H1 (cell line): Measurements from ENCODE around the gene NOL4L. TPM values are rescaled to one million over a fixed set of nuclear protein-coding genes. Genes with fewer than 3 reads are reported as not detected.

ENCODE experiments used
- CTCF ChIA-PET: fragments of 300-600 bp; sonication (Branson Sonifier 250); formaldehyde crosslinking; loops from one replicate; lab custom pipeline; 2021; ENCODE audit not compliant: partially characterized antibody; lab: Charles Lee
- POLR2A ChIA-PET: fragments of 300-600 bp; sonication (Branson Sonifier 250); formaldehyde crosslinking; loops from one replicate; lab custom pipeline; 2021; ENCODE audit warnings: inconsistent platforms; ENCODE audit not compliant: partially characterized antibody; lab: Charles Lee
- DNase-seq, 2 experiments: peaks; one replicate each; pipeline versions ENCODE4 v3.0.0 to v3.0.0-alpha.2; 2010 to 2022; ENCODE audit warnings: low spot score in 2 of 2, low read depth in 1 of 2, mixed read lengths in 1 of 2
- FAIRE-seq: peaks from 2 replicates; lab custom pipeline; 2011; peaks lifted over from hg19 to GRCh38; lab: Jason Lieb, UNC
- H2AFZ ChIP-seq: 2 replicates; pipeline ENCODE4 v1.8.1; 2012; ENCODE audit warnings: low read length, inconsistent platforms
- H2AK5ac ChIP-seq: 2 replicates; pipeline ENCODE4 v1.6.1; 2013; ENCODE audit warnings: low read depth, low read length
- H2BK120ac ChIP-seq: replicated peaks from 2 replicates; pipeline ENCODE3; 2013; ENCODE audit warnings: low read depth, low read length, inconsistent platforms
- H2BK12ac ChIP-seq: 2 replicates; pipeline ENCODE4 v1.6.1; 2013; ENCODE audit warnings: low read depth, low read length
- H2BK15ac ChIP-seq: 2 replicates; pipeline ENCODE4 v1.6.1; 2013; ENCODE audit warnings: low read length
- H2BK20ac ChIP-seq: 2 replicates; pipeline ENCODE4 v1.6.1; 2013; ENCODE audit warnings: low read length
- H2BK5ac ChIP-seq: 2 replicates; pipeline ENCODE4 v1.6.1; 2013; ENCODE audit warnings: low read depth, low read length
- H3K14ac ChIP-seq: 2 replicates; pipeline ENCODE4 v1.6.1; 2013; ENCODE audit warnings: inconsistent platforms; ENCODE audit not compliant: insufficient read length
- H3K18ac ChIP-seq: 2 replicates; pipeline ENCODE4 v1.6.1; 2013; ENCODE audit warnings: low read length; ENCODE audit errors: extremely low read depth
- H3K23ac ChIP-seq: 2 replicates; pipeline ENCODE4 v1.6.1; 2013; ENCODE audit warnings: inconsistent platforms; ENCODE audit not compliant: insufficient read length
- H3K23me2 ChIP-seq: 2 replicates; pipeline ENCODE4 v1.6.1; 2013; ENCODE audit warnings: low read depth, low read length
- H3K27ac ChIP-seq: 2 replicates; pipeline ENCODE4 v1.6.1; 2011; ENCODE audit warnings: low read depth, low read length, inconsistent platforms
- H3K27me3 ChIP-seq, 4 experiments: replicated peaks in 1 of 4; 1 replicate in 1 of 4; 2 replicates in 3 of 4; pipeline versions ENCODE4 v1.6.1 to v1.8.1; 2011 to 2013; ENCODE audit warnings: low read length in 3 of 4, mild to moderate bottlenecking in 3 of 4, inconsistent platforms in 2 of 4, mixed read lengths in 2 of 4, moderate library complexity in 1 of 4; ENCODE audit not compliant: control insufficient read depth in 3 of 4, insufficient read depth in 3 of 4; ENCODE audit errors: extremely low read depth in 1 of 4
- H3K36me3 ChIP-seq, 4 experiments: 2 replicates each; pipeline versions ENCODE4 v1.6.1 to v1.8.1; 2011 to 2013; ENCODE audit warnings: mild to moderate bottlenecking in 4 of 4, low read length in 3 of 4, moderate library complexity in 2 of 4, control low read depth in 1 of 4, inconsistent platforms in 1 of 4; ENCODE audit not compliant: insufficient read depth in 4 of 4, control insufficient read depth in 2 of 4
- H3K4ac ChIP-seq: replicated peaks from 2 replicates; pipeline ENCODE3; 2013; ENCODE audit warnings: low read length, low read depth, mixed read lengths, inconsistent platforms; ENCODE audit not compliant: insufficient read length
- H3K4me1 ChIP-seq, 4 experiments: replicated peaks in 1 of 4; 1 replicate in 1 of 4; 2 replicates in 3 of 4; pipeline versions ENCODE4 v1.6.1 to v1.8.1; 2011 to 2013; ENCODE audit warnings: low read length in 3 of 4, inconsistent platforms in 2 of 4, mixed read lengths in 1 of 4; ENCODE audit not compliant: insufficient read depth in 4 of 4, control insufficient read depth in 3 of 4
- H3K4me2 ChIP-seq, 2 experiments: 2 replicates each; pipeline versions ENCODE4 v1.6.1 to v1.8.1; 2011 to 2013; ENCODE audit warnings: low read depth in 2 of 2, low read length in 2 of 2, control low read depth in 1 of 2, inconsistent platforms in 1 of 2, mild to moderate bottlenecking in 1 of 2; ENCODE audit not compliant: insufficient read depth in 1 of 2
- H3K4me3 ChIP-seq, 4 experiments: fragments of 200-600, 300-600 bp in 1 of 4; sonication (generic), shearing (Covaris generic), sonication (Bioruptor Twin) in 1 of 4; 2 replicates each; pipeline versions ENCODE4 v1.5.1 to v1.8.1; 2011 to 2016; ENCODE audit warnings: low read length in 4 of 4, low read depth in 3 of 4, control low read depth in 2 of 4, inconsistent platforms in 2 of 4, mild to moderate bottlenecking in 2 of 4, mixed read lengths in 1 of 4, moderate library complexity in 1 of 4; ENCODE audit not compliant: insufficient read depth in 2 of 4; ENCODE audit errors: extremely low read depth in 1 of 4
- H3K56ac ChIP-seq: replicated peaks from 2 replicates; pipeline ENCODE3; 2013; ENCODE audit warnings: low read depth, mild to moderate bottlenecking, mixed read lengths, low read length, inconsistent platforms; ENCODE audit not compliant: insufficient read length
- H3K79me1 ChIP-seq: 2 replicates; pipeline ENCODE4 v1.6.1; 2013; ENCODE audit warnings: low read depth, low read length, control low read depth
- H3K79me2 ChIP-seq, 2 experiments: 2 replicates each; pipeline versions ENCODE4 v1.6.1 to v1.8.1; 2012 to 2013; ENCODE audit warnings: low read length in 2 of 2, mild to moderate bottlenecking in 2 of 2, inconsistent platforms in 1 of 2; ENCODE audit not compliant: insufficient read depth in 2 of 2, control insufficient read depth in 1 of 2
- H3K9ac ChIP-seq, 4 experiments: replicated peaks in 1 of 4; 1 replicate in 1 of 4; 2 replicates in 3 of 4; pipeline versions ENCODE4 v1.6.1 to v1.8.1; 2011 to 2013; ENCODE audit warnings: low read depth in 3 of 4, low read length in 3 of 4, control low read depth in 2 of 4, mild to moderate bottlenecking in 2 of 4, moderate library complexity in 2 of 4, inconsistent platforms in 1 of 4; ENCODE audit errors: extremely low read depth in 1 of 4
- H3K9me3 ChIP-seq, 2 experiments: 2 replicates each; pipeline versions ENCODE4 v1.6.1 to v1.8.1; 2012 to 2013; ENCODE audit warnings: mild to moderate bottlenecking in 2 of 2, moderate library complexity in 2 of 2, control low read depth in 1 of 2, inconsistent platforms in 1 of 2, low read depth in 1 of 2, low read length in 1 of 2, mixed read lengths in 1 of 2; ENCODE audit not compliant: insufficient read depth in 2 of 2
- H4K20me1 ChIP-seq, 2 experiments: replicated peaks in 1 of 2; 2 replicates each; pipeline versions ENCODE3 to v1.8.1; 2011 to 2013; ENCODE audit warnings: inconsistent platforms in 2 of 2, low read length in 2 of 2, mild to moderate bottlenecking in 1 of 2; ENCODE audit not compliant: insufficient read depth in 2 of 2, control insufficient read depth in 1 of 2
- H4K5ac ChIP-seq: 2 replicates; pipeline ENCODE4 v1.6.1; 2013; ENCODE audit warnings: low read length, low read depth, mixed read lengths, inconsistent platforms; ENCODE audit not compliant: insufficient read length
- H4K8ac ChIP-seq: 2 replicates; pipeline ENCODE4 v1.8.0; 2013; ENCODE audit warnings: mild to moderate bottlenecking, moderate library complexity, low read length, inconsistent platforms; ENCODE audit not compliant: insufficient read depth; ENCODE audit errors: extremely low read depth
- H4K91ac ChIP-seq: replicated peaks from 2 replicates; pipeline ENCODE3; 2013; ENCODE audit warnings: low read length, mixed read lengths, inconsistent platforms; ENCODE audit not compliant: insufficient read length
- ATF3 ChIP-seq: IDR thresholded peaks from 2 replicates; pipeline ENCODE4 v1.6.1; 2011; ENCODE audit warnings: low read depth, mild to moderate bottlenecking, low read length; ENCODE audit not compliant: insufficient read depth
- GABPA ChIP-seq: IDR thresholded peaks from 2 replicates; pipeline ENCODE4 v1.6.1; 2011; ENCODE audit warnings: mild to moderate bottlenecking, low read length, moderate library complexity, borderline replicate concordance; ENCODE audit not compliant: insufficient read depth
- HDAC6 ChIP-seq: IDR thresholded peaks from one replicate; pipeline ENCODE4 v1.7.1; 2012; ENCODE audit warnings: low read depth, mild to moderate bottlenecking, inconsistent platforms, low read length, moderate library complexity
- RBBP5 ChIP-seq: IDR thresholded peaks from 2 replicates; pipeline ENCODE4 v1.7.1; 2012; ENCODE audit warnings: low read depth, mild to moderate bottlenecking, inconsistent platforms, low read length, moderate library complexity, borderline replicate concordance
- SRF ChIP-seq: IDR thresholded peaks from 2 replicates; pipeline ENCODE4 v1.6.1; 2011; ENCODE audit warnings: mild to moderate bottlenecking, low read depth, low read length, moderate library complexity
- TAF7 ChIP-seq: optimal IDR thresholded peaks from 2 replicates; pipeline ENCODE3; 2011; ENCODE audit warnings: low read depth, mild to moderate bottlenecking, inconsistent platforms, low read length, moderate library complexity, borderline replicate concordance
- WGBS, 2 experiments: shearing (Covaris generic) in 1 of 2; methylation state at CpG; one replicate each; pipeline versions ENCODE4 v1.1.6 to v1.1.7; 2013 to 2015; ENCODE audit warnings: low lambda C conversion rate in 2 of 2, mixed read lengths in 2 of 2, inconsistent platforms in 1 of 2, low coverage in 1 of 2, missing lambda C conversion rate in 1 of 2; ENCODE audit not compliant: insufficient replicate concordance in 2 of 2, insufficient coverage in 1 of 2, insufficient read length in 1 of 2; ENCODE audit errors: extremely low coverage in 1 of 2, missing lambda C conversion rate in 1 of 2; 5-methylcytosine and 5-hydroxymethylcytosine counted together
- polyA plus RNA-seq, 7 experiments: library from polyadenylated mRNA; depleted of rRNA in 3 of 7; stranded (reverse) in 5 of 7; unstranded in 2 of 7; fragments of >200 nt in 5 of 7; fragments of 200-250 nt in 2 of 7; gene quantifications; 1 replicate in 5 of 7; 2 replicates in 1 of 7; 4 replicates in 1 of 7; pipeline versions ENCODE4 v1.2.1 to v1.2.3, GENCODE V29; 2011 to 2013; ENCODE audit warnings: missing spikeins in 2 of 7, mixed read lengths in 2 of 7
- total RNA-seq: library from RNA; stranded (reverse); fragmentation: NEBNext Ultra II Directional; extraction: Animal tissue kit (Norgen Biotek cat#: 25700); gene quantifications from 2 replicates; pipeline ENCODE4 v1.2.1, GENCODE V29; 2021

Gene NOL4L
- total and polyA plus RNA-seq, 2 of the 8 experiments (the other 6 are each of a cell fraction or from before 2014, with no cell fraction given), result 15.3 to 23.7 TPM

- Histone ChIP-seq H4K5ac (peak overlapping the region; percentile 8), H3K18ac (peak overlapping the region; percentile 5; the same call in 1 of the 2 replicates), H3K27me3 (no peaks in the 10 kb centered on the region), H3K79me2 (peaks cover 34 to 64% of the 10 kb centered on the region in 2 experiments), H3K14ac (no peak overlapping the region), H3K9ac (no peak overlapping the region; a peak in 1 of 7 replicates), H2BK20ac (peak overlapping the region; percentile 9; the same call in 1 of the 2 replicates), H4K20me1 (peaks cover 14 to 45% of the 10 kb centered on the region in 2 experiments), H3K23me2 (peaks cover 8% of the 10 kb centered on the region; the same call in 1 of the 2 replicates), H4K91ac (no peak overlapping the region), H3K79me1 (peaks cover 24% of the 10 kb centered on the region), H4K8ac (no peak overlapping the region; the same call in 1 of the 2 replicates), H2AK5ac (0 out of 2 replicates have a peak overlapping the region, but pooled peaks have one; percentile 18), H3K4ac (no peak overlapping the region), H2BK12ac (peak overlapping the region; percentile 88; the same call in 1 of the 2 replicates), H2BK120ac (no peak overlapping the region), H2AFZ (no peak overlapping the region), H3K4me3 (peak overlapping the region in 1 of 4 experiments; percentile 82; a peak in 1 of 8 replicates), H3K4me1 (peaks cover 21 to 35% (median 29%) of the 10 kb centered on the region in 4 experiments), H3K4me2 (peak overlapping the region; percentile 53 to 59), H3K23ac (no peak overlapping the region), H2BK15ac (peak overlapping the region; percentile 99), H3K9me3 (no peaks in the 10 kb centered on the region), H3K56ac (no peak overlapping the region), H3K27ac (no peak overlapping the region), H2BK5ac (peak overlapping the region; percentile 12; the same call in 1 of the 2 replicates), H3K36me3 (no peaks in the 10 kb centered on the region)
- WGBS, 2 experiments, result 79% methylated on average over 12 of the region's 12 CpGs; no CpG with 5 or more reads in 1 of the 2 experiments
- CTCF ChIA-PET, result interaction anchor here (0.5 to 3.5 kb wide), 16 partner anchors 9 to 956 kb away, joined by 3 to 16 read pairs (median 3); no protein-coding TSS in a partner anchor
- TF ChIP-seq SRF (no peak), GABPA (no peak), RBBP5 (no peak), TAF7 (no peak), ATF3 (no peak), HDAC6 (no peak)
- DNase-seq (no peak), FAIRE-seq (no peak)
- POLR2A ChIA-PET, result interaction anchor here (0.8 to 4.8 kb wide), 7 partner anchors 9 to 123 kb away, joined by 3 to 21 read pairs (median 4); no protein-coding TSS in a partner anchor
Measured at GRCh38 chr20:32480371-32481241, 104.5 kb downstream of the NOL4L start.
